AML-193 (cell line): ENCODE results near the gene NPHP4.
"Not testable (repeated sequence)": the region's sequence is repeated elsewhere in the genome, so short reads cannot be mapped to it uniquely, and the experiment has no call there.

Source experiments
- DNase-seq, 2 experiments: peaks; one replicate each; lab custom pipeline; 2025; lab: John Stamatoyannopoulos, UW

The NPHP4 gene

DNA sequence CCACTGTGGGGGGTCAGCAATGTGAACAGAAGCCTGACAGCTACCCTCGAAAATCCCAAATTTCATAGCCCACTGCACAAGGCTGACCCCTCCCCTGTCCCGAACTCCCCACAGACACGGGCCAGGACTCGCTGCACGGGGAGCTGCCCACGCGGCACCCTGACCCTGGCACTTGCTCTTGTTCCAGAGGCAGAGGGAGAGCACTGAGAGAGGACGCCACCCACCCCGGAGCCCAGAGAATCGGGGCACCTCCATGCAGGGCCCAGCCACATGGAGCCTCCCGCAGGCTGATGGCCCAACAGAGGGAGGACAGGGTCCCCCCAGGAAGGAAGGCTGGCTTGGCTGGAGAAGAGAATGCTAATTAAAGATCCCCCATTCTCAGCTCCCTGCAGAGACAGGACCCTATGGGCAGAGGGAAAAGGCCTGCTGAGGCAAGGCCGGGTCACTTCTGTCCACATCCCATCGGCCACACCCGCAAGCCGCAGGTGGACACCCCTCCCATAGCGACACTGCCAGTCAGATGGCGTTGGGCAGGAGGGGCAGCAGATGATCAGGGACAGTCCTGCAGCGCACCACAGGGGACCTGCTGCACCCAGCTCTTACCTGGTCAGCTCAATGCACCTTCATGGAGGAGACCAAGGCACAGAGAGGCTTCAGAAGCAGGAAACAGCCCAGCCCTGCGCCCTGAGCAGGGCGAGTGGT, 136.9 kb downstream of the NPHP4 start:
- no peak for DNase-seq

DNA sequence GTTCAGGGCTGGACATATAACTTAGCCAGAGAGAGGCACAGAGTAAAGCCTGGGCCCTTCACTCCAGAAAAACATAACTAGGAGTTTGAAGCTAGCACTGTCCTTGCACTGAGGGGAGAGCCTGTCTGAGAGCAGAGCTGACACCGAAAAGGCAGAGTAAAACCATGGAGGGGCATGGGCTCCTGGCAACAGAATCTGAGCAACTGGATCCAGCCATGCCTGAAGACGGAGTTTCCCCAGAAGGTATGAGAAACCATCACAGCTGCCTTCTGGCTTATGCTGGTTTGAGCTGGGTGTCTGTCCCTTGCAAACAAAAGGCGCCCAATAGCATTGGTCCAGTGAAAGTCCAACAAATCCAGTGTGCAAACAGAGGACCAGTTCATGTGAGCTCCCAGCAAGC, 137.5 kb downstream of the NPHP4 start:
- DNase-seq = no peak

DNA sequence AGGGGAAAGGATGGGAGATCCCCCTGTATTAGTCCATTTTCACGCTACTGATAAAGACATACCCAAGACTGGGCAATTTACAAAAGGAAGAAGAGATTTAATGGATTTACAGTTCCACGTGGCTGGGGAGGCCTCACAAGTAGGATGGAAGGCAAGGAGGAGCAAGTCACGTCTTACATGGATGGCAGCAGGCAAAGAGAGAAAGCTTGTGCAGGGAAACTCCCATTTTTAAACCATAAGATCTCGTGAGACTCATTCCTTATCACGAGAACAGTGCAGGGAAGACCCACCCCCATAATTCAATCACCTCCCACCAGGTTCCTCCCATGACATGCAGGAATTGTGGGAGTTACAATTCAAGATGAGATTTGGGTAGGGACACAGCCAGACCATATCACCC, 138.4 kb downstream of the NPHP4 start:
- not testable (repeated sequence) for DNase-seq

DNA sequence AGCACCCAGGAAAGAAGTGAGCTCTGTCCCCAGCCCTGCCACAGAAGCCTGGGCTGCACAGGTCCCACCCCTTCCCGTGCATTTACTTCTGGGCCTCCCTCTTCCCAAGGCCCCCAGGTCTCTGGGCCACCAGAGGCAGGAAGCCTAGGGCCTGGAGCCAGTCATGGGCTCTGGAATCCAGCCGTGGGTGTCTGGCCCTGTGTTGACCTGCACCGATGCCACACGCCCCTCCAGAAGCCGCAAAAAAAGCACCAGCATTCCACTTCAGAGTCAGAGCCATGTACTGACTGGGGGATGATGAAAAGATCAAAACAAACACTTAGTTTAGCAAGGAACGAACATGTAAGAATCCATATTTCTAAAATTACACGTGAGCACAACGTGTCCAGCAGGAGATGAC, 141.7 kb downstream of the NPHP4 start:
- DNase-seq = no peak

DNA sequence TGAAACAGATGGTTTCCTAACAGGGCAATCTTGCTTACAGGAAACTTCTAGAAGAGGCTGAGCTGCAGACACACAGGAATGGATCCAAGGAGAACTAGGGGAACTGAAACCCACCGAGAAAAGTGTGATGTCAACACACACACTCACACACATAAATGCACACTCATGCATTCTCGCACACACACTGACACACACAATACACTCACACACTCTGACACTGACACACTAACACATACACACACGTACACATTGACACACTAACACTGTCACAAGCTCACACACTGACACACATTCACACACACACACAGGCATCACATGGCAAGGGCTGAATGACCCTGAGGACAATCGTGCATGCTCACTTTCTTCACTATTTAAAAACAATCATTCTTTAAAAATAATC, 142.7 kb downstream of the NPHP4 start:
- no peak for DNase-seq

DNA sequence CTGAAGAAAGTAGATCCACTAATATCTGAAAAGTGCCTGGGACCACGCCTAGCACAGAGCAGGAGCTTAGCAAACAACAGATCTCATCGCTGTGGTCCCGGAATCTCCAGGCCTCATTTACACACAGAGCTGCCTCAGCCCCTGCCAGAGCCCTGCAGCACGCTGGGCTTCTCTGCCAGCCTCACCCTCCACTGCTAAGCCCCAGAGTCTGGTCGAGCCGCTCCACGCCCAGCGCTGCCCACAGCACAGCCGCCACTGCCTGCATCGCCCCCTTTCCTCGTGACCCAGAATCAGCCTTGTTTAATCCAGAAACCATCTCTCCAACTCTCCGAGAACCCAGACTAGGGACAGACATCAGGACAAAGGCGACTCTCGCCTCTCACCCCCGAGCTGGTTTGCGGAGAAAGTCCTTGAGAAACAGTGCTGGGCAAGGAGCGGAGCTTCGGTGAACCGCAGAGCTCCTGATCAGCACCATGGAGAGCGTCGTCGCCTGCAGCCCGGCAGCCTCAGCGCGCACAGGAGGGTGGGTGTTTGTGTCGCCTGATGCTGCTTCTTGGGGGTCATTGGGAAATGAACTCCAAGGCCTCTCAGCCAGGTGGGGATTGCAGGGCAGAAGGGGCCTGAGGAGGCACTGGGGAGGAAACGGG, 145.1 kb downstream of the NPHP4 start:
- DNase-seq = no peak

DNA sequence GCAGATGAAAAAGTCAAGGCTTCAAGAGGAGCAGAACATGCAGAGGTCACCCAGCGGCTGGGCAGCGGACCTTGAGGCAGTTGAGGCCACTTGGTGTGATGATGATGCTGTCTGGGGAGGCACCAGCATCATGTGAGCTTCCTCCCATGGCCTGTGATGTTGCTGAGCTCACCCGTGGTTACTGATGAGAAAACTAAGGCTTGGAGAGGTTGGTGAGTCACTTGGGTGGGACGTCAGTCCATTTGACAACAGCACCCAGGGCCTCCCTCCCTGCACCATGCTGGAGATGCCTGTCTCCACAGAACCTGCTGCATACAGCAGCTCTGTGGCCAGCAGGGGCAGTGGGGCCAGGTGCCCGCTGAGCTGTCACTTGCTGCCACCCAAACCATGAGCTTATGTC, 146.8 kb downstream of the NPHP4 start:
- DNase-seq = no peak

DNA sequence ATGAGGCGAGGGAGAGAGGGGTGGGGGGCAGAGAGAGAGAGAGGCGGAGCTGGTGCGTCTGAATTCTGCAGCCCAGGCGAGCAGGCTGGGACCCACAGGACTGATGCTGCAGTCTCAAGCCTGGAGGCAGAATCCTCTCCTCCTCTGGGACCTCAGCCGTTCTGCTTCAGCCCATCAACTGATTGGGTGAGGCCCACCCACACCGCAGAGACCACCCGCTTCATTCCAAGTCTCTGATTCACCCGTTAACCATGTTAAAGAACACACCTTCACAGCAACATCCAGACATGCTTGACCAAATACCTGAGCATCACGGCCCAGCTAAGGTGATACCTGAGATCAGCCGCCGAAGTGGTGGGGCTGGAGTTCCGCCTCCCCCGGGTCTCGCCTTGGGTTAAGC, 147.8 kb downstream of the NPHP4 start:
- no peak for DNase-seq

DNA sequence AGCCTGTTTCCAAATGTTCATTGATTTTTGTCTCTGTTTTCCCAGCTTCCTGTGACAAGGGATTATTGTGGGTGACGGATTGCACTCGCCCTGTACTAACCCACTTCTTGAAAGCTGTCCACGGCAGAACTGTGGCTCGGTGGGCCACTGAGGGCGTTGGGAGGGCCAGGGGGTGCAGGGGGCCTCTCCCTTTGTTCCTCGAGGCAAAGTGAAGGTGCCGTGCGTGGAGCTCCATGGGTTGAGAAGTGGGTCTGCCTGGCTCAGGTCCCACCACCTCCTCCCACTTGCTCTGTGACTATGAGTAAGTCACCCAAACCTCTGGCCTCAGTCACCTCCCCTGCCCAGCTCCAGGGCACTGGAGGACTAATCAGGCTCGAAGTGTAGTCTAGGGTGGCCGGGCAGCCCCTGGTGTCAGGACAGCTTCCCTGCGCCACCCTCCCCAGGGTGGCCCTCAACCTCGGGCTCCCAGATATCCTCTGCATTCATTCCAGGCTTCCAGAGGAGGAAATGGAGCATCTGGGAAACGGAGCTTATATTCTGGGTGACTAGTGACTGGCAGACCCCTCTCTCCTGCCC, 148.6 kb downstream of the NPHP4 start:
- DNase-seq = no peak

DNA sequence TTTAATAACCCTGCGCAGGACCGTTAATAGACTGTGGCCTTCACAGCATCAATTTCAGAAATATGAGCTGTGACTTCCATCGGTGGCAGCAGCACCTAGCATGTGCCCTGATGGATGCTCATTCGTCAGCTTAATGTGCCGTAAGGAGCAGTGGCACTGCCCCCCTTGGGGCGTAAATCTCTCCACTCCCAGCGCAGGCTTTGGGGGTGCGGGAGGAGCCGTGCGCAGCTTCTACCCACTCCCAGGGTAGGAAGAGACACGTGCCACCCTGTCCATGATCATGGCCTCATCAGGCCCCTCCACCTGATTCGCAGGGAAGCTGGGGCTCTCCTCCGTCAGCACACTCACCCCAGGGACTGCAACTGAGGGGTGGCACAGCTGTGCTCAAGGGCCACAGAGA, 149.5 kb downstream of the NPHP4 start:
- no peak for DNase-seq

DNA sequence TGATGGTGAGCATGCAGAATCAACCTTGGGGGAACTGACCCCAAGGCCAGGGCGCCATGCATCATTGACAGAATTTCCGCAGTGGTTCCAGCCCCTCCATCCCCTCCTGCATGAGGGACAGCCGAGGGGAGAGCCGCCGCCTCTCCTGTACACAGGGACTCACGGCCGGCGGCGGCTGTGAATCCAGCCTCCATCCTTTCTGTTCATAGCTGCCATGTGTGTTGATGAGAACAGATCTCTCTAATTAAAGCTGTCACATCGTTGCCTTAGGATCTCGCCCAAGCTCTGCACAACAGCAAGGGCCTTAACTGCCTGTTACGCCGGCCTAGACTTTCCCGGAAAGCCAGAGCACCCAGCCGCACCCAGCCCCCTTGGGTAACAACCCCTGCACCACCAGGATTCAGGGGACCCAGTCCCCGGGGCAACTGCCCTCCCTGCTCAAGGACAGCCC, 151.6 kb downstream of the NPHP4 start:
- DNase-seq = no peak

DNA sequence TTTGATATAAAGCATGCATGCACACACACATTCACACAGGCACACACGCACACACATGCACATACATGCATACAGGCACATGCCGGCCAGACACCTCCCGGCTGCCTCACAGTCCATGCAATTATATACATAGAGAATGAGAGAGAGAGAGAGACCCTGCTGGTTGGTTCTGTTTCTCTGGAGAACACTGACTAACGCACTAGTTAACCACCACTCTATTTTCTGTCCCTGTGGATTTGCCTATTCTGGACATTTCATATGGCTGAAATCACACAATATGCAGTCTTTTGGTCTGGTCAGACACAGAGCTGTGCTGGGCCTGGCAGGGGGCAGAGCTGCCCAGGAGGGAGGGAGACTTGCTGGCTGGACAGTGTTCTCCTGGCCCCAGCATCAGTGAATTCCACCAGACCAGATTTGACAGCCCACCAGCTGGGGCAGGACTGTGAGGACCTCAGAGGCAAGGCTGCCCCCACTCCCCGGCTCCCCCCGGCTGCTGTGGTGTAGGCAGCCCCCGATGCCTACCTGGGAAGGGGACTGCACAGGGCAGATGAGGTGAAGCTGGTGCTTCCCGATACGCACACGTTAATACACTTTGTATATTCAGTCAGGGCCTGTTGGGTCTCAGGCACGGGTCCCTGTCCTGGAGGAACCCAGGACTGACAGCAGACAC, 152.2 kb downstream of the NPHP4 start:
- no peak for DNase-seq

DNA sequence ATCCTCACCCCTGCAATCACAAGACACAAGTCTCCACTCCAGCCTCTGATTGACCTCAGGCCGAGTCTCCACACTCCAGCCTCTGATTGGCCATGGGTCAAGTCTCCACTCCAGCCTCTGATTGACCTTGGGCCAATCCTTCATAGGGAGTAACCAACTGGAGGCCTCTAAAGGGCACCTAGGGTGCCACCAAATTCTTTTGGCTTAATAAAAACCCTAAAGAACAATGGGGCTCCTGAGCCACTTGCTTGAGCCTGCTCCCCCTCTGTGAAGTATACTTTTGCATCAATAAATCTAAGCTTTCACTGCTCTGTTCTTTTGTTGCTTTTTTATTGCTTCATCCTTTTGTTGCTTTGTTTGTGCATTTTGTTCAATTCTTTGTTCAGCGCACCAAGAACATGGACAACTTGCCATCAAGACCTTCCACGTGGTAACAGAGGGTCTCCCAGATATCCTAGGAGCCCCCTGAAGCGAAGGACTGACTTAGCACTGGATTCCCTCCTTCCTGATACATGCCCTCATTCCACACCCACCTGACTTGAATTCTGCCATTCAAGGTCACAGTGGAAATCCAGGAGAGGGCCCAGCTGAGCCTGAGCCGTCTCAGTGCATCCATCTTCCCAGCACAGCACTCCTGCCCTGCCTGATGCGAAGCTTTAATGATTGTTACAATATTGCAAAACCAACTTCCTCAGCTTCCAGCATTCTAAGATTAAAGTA, 152.9 kb downstream of the NPHP4 start:
- DNase-seq = no peak

DNA sequence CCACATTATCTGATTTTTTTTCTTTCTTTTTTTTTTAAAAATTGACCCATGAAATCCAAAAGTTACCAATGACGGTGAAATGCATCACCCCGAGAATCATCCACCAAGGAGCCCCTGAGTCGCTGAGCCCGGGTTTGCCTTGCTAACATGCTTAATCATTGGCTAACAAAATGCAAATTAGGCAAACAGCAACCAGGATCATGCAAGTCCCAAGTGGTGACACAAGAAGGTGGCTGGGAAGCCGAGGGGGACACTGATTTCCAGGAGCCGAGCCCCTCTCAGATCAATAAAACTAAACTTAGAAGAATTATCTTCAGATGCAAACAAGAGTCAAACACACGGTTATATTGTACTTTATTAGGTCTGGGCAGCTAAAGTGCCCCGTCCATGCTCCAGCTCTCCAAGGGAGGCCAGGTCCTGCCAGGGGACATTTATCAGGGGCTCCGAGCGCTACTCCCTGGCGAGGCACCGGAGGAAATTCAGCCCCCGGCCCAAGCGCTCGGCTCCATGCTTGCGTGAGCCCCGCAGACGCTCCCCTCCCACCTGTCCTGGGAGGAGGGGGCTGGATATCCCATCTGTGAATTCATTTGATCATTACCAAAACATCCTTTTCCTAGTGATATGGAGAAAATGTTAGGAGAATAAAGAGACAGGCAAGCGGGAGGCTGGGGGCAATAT, 154.1 kb downstream of the NPHP4 start:
- DNase-seq = no peak

DNA sequence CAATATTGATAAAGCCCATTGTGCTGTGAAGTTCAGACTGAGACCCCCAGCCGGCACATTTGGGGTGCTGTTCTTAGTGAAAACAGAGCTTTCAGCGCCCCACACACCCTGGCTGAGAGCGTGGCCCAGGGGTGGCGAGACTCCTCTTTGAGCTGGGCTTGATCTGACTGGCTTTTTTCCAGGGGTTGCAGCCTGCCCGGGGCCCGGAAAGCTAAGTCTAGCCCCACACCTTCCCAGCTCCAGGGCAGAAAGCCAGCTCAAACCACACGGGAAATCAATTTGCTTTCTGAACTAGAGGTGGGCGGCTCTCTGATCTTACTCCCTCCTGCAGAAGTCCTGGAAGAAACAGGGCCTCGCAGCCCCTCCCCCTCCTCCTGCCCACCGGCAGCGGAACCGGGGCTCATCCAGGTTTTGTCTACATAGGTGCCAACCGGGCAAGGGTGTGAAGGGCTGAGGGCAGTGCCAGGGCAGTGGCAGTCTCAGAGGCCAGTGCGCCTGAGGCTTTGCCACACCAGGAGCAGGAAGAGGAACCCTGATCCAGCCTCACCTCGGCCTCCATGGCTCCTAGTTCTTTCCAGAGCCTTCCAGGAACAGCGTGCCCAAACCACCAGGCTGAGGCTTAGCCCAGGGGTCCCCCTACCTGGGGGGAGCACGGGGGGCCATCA, 155.3 kb downstream of the NPHP4 start:
- DNase-seq = no peak

DNA sequence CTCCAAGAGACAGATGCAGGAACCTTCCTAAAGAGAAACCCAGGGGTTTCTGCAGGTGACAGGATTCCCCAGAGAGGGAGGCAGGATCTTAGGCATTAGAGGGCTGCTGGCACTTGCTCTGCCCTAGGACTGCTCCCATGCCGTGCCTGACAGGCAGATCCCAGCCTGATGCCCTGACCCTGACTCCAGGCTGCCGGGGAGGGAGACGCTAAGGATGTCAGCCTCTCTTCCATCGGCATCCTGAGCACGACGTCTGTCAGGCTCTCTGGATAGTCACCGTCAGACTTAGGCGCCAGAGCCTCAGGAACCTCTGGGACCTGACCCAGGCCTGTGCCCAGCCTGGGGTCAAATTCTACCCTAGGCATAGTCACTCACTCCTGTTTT, 157.1 kb downstream of the NPHP4 start:
- no peak for DNase-seq

DNA sequence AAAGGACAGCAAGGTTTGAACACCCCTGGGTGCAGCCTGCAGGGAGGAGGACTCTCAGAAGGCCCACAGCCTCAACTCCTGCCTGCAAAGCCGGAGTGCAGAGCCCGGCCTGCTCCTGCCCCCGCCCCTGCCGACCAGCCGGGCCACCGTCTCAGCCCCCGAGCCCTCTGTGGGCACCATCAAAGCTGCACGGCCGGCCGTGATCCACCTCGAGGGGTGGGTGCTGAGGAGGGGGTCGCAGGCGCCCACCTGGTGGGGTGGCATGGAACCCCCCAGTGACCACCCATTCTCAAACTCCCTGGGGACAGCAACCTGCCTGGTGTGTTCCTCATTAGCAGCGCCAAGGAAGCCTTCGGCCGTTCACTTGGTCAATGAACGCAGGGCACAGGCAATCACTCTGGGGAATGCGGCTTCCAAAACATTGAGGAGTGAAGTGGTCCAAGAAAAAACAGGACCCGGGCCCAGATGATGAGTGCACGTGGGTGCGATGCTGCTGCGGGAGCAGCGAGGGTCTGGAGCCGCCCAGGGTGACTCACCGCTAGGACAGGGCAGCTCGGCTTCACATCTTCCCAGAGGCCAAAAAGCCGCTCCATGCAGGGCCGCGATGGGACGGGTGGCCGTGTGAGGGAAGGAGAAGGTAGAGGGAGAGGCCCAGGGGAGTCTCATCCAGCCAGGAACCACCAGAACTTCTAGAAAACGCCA, 157.6 kb downstream of the NPHP4 start:
- DNase-seq = no peak

DNA sequence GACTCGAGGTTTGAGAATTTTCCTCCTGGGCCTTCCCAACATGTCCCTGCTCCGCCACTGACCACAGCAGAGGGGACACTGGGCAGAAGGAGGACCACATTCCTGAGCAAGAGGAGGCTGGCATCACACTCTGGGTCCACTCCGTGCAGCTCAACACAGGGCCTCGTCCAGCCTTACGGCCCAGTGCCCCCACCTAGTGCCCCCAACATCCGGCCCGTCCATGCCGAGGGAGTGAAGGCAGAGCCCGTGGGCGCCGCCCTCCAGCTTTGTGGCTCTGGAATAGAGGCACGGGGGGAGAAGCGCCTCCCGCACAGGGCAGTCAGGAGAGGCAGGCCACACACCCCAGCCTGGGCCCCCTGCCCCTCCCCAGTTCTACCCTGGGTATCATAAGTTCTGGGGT, 158.3 kb downstream of the NPHP4 start:
- no peak for DNase-seq

DNA sequence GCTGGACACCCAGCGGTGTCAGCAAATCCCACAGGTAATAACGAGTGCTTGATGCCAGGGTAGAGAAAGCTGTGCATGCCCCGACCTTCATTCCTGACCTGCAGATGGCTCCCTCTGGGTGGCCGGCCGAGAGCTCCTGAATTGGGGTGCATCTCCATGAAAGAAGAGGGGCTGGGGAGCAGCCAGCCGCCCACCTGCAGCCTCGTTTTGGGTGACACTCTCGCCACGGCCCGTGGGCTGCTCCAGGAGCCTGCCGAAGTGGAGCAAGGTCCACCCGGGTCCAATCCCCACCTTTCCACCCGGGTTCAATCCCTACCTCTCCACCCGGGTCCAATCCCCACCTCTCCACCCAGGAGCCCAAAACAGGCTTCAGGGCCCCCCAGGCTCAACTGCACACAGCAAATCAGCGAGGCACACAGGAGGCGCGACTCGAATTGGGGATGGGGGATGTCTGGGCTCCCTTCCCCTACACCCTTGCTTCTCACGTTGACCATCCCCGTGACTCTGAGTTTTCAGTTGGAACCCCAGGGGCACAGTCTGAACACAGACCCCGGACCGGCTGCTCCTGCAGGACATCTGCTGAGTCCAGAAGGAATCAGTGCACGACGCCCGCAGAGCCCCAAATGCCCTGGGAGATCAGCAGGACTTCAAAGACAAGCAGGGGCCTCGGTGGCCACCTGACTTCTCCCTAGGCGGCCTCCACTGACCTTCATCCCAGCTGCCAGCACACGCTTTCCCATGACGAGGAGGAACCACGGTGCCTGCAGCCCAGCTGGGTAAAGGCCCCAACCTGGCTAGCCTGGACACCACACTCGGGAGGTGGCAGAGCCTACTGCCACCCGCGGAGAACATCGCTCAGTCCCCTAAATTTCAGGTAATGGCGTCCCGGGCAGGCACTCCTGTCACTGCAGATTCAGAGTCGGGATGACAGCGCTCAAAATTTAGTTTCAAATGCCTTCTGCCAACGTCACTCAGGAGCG, 159.0 kb downstream of the NPHP4 start:
- no peak for DNase-seq
